NCI-H1417 (cell line): ENCODE data around the gene COIL.
A peak's percentile ranks its signal among the peaks of the same experiment; 100 is the strongest.

Source experiments
- DNase-seq, 3 experiments: peaks; one replicate each; lab custom pipeline; 2025; lab: John Stamatoyannopoulos, UW

The COIL gene

DNA sequence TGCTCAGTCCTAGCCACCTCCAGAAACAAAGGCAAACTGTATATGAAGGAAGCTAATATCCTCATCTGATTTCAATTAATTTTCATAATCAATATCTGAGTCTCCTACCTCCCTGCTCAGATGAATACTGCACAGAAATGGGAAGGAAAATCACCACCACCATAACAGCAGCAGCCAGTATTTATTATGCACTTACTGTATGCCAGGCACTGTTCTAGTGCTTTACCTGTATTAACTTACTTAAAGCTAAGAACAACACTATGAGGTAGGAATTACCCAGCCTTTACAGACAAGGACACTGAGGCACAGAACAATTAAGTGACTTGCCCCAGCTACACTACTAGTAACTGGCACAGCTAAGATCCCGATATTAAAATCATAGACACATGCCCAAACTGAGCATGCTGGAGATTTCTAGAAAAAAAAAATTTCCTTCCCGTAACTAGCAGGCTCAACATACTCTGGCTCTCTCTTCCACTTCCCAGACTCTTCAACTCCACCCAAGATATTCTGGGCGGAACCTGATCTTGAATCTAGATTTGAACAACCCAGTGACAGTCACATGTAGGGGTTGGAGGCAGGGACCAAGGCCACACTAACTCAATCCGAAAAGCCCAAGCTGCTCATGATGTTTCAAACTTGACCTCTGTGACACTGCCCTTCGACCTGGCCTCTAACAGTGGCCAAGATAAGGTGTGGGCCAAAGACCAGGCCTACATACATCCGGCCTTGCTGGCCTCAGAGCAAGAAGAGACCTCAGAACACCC is 50.9 kb downstream of the COIL start:
- no peak for DNase-seq

DNA sequence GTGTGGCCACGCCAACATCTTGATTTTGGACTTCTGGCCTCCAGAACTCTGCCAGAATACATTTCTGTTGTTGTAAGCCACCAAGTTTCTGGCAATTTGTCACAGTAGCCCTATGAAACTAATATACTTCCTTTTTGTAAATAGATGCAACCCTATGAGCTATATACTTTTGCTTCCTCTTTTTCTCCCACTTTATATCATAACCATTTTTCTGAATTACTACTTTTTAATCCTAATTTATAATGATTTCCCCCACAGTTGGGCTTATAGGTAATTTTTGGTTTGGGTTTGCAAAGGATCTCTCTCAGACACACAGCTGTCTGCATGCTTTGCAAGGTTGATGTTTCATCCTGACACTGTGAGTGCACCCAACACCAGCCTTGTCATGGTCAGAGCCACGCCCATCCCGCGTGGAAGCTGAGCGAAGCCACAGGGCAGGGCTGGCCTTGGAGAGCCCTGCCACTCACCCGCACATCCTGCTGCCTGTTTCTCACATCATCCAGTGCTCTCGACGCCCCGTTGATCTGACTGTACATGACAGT is 52.8 kb downstream of the COIL start:
- no peak for DNase-seq

DNA sequence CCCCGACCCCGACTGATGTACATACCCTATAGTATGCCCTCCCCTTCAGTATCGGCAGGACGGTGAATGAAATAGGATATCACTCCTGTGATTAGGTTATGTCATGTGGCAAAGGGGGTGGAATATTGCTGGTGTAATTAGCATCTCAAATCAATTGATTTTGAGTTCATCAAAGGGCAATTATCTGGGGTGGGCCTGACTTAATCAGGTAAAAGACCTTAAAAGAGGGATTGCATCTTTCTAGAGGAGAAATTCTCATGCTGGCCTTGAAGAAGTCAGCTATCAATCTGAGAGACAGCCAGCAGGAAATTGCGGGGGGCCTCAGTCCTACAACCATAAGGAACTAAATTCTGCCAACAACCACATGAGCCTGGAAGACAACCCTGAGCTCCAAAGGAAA is 57.3 kb downstream of the COIL start:
- no peak for DNase-seq

DNA sequence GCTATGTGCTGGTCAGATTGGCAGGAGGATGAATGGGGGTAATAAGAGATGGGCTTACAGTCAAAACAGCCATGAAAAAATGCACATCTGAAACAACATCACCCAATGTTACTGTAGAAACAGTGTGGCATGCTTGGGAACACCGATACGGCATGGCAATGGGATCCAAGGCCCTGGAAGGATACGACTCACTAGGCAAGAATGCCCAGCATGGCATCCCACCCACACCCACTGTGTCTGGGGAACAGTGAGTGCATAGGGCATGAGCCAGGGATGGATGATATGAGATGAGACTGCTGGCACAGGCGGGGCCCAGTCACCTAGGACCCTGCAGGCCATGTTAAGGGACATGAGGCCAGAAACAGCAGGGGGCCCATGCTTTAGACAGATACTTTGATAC is 58.5 kb downstream of the COIL start:
- no peak for DNase-seq

DNA sequence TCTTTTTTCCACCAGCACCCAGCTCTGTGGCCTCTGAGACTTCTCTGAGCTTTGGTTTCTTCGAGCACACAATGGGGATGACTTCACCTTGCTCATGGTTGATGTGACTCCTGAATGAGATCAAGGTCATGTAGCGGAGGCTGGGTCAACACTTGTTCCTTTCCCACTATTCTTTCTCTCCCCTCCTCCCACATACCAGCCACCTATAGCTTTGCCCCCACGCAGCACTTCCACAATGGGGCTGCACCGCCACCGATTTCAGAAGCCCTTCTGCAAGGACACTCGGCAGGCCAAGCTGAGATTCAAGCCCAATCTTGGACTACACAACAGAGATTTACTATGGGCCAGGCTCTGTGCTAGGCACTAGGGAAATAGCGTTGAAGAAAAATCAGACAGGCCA is 61.4 kb downstream of the COIL start:
- no peak for DNase-seq

DNA sequence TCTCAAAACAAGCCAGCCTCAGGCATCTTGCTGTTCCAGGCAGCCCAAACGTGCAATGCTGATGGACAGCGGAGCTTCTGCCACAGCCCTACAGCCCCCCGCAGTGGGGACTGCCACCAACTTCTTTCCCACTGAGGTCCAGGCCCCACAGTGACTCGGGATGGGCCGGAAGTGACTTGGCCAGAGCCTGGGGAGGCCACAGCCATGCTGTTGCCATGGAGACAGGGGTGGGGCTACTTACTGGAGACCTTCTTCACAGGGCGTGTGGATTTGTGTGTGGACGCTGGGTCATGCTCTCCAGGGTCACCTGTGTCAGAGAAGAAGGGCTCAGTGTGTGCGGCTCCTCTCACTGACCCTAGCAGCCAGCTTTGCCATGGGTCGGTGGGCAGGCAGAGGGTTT is 62.0 kb downstream of the COIL start:
- no peak for DNase-seq

DNA sequence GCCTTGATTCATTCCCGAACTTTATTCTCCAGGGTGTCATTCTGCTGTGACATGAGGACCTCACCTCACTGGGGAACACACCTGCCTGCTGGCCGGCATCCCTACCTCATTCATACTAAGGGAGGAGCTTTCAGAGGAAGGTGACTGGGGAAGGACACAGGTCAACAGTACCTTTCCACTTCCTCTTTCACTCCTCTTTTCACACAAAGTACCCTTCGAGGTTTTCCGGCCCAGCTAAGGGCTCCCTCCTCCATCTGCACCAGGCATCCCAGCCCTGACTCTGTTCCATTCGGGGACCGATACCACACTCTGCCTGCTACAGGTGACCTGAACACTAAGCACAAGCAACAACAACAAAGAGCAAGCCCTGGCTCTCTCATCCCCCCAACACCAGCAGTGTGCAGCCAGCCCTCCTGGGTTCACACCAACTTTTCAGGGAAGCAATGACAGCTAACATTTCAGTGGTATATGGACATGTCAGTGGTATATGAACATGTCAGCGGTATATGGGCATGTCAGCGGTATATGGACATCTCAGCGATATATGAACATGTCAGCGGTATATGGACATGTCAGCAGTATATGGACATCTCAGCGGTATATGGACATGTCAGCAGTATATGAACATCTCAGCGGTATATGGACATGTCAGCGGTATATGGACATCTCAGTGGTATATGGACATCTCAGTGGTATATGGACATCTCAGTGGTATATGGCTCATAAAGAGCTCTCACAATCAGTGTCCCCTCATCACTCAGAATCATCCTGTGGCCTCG is 63.0 kb downstream of the COIL start:
- DNase-seq = no peak

DNA sequence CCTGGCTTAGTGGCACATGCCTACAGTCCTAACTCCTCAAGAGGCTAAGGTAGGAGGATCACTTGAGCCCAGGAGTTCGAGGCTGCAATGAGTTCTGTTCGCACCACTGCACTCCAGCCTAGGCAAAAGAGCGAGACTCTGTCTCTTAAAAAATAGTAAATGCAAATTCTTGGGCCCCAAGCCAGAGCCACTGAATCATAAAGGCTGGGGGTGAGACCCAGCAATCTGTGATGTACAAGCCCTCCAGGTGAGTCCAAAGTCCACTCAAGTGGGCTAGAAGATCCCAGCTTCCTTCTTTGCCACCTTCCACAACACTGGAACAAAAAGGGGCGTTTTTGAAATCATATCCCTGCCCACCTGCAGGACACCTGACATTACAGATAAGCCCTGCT is 63.9 kb downstream of the COIL start:
- no peak for DNase-seq

DNA sequence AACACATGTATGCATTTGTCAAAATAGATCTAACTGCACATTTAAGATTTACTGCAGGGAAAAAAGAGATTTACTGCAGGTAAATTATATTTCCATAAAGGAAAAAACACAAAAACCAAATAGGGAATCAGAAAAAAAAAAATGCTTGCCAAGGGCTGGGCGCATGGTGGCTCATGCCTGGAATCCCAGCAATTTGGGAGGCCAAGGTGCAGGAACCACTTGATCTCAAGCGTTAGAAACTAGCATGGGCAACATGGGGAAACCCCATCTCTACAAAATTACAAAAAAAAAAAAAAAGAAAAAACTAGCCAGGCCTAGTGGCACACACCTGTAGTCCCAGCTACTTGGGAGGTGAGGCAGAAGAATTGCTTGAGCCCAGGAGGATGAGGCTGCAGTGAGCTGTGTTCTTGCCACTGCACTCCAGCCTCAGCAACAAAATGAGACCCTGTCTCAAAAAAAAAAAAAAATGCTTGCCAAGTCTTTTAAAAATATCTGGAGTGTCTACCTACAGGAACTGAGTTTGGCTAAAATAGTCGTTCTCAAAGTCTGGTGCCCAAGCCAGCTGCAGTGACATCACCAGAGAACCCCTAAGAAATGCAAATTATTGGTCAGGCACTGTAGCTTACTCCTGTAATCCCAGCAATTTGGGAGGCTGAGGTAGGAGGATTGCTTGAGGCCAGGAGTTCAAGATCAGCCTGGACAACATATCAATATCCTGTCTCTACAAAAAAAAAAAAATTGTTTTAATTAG is 64.5 kb downstream of the COIL start:
- DNase-seq = no peak

DNA sequence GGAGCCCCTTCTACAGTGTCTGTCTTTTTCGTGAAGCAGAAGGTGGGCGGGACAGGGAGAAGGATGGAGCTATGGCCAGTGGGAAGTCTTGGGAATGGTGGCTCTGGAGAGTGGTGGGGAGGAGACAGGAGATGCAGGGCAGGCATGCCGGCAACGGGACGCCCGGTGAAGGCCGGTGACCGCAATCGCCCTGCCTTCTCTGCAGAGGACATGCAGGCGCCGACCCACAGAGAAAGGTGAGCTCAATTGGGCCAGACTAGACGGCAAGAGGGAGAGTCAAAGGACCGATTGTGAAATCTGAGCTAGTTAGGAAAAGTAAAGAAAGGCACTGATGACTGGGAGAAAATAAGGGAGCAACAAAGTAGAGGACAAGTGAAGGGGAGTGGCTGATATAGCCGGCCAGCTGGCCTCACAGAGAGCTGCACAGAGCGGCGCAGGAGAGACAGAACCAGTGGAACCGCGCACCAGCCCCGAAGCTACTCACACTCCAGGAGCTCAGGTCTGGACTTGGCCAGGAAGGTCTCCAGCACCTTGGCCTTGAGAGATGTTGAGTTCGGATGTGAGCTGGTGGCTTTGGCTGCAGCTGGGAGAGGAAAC is 65.9 kb downstream of the COIL start:
- DNase-seq = no peak

DNA sequence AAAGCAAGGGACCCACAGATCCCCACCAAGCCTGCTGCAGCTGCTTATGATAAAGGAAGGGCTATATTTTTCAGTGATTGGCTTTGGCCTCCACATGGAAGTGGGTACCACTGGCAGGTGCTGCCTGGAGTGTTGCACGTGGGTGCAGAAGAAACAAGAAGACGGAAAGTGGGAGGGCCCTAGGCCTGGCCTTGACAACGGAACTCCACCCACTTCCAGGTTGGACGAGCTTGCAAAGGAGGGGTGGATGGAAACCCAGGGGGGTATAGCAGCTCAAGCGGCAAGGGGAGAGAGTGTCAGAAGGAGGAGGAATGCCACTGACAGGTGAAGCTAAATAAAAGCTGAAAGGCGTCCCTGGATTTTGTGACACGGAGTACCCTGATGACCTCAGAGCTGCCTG is 67.3 kb downstream of the COIL start:
- peak in 2 of 3 experiments; percentile 5 to 62 for DNase-seq

DNA sequence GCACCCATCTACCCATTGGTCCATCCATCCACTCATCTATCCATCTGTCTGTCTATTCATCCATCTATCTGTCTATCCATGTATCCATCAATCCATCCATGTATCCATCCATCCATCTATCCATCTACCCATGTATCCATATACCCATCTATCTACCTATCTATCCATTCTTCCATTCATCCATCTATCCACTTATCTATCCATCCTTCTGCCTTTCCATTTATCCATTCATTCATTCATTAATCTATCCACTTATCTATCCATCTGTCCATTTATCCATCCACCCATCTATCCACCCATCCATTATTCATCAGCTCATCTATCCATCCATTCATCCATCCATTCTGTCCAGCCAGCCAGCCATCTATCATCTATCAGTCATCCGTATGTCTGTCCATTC is 68.5 kb downstream of the COIL start:
- DNase-seq = no peak

DNA sequence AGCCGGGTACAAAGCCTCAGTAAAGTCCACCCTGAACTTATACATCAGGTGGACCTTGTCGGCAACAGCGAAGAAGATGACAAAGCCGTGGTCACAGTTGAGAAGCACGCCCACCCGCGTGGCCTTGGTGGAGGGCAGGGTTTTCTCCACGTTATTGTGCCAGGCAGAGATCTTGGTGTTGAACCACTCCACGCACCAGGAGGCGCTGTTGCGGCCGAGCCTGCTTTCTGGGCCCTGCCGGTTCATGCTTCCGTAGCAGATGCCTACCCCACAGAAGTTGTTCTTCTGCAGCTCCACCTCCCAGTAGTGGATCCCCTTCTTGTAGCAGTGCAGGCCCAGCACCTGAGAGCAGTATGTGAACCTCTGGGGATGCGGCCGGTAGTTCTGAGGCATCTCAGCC is 69.1 kb downstream of the COIL start:
- DNase-seq = no peak

DNA sequence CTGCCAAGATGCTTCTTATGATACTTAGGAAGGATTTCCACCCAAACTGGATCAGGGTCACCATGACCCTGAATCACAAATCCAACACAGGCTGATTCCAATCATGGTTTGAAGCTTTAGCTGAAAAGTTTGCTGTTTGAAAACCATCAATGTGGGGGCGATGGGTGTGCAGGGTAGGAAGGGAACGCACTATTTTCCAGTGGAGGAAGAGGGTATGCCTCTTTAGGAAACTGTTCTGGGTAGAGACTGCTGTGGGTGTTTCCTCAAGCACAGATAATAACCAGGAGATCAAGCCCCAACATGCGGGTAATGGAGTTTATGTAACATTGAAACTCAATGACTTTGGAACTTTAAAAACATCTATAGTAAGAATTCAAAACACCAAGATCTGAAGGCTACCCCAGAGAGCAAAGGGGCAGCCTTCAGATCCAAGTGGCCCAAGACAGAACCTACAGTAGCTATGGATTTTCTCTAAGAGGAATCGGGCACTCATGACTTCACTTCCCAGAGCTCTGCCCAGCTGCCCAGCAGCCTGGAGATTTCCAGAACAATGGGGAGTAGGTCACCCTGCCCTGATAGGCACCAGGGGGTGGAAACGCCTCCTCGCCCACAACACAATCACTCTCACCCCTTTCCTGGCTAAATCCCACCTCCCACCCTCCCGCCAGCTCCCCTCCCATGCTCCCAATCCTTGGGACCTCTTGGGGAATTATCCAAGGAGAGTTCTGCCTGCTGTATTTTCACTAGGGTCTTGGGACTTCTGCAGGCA is 69.8 kb downstream of the COIL start:
- no peak for DNase-seq

DNA sequence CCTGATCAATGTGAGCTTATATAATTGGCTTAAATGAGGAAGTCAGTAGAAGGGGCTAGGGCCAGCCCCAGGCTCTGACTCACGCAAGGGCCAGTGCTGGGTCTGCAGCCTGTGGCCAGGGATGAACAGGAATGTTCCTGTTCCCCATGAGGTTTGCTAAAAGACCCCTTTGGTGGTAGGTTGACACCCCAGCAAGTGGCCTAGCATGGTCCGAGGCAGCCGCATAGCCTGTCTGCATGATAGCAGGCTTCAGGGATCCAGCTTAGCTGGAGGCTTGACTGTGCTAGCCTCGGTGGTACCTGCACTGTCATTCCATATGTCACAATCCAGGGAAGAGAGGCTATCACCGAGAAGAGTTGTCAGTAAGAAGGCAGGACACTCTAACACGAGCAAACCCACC is 70.5 kb downstream of the COIL start:
- no peak for DNase-seq
